GM12865 (cell line): Measurements from ENCODE around the gene DEGS1.

Experiments used
- DNase-seq: peaks from one replicate; pipeline ENCODE4 v3.0.0; 2010; ENCODE audit warnings: low read depth
- H3K4me3 ChIP-seq: 2 replicates; pipeline ENCODE4 v1.5.1; 2011; ENCODE audit warnings: mild to moderate bottlenecking, low read depth, low read length, control low read depth
- CTCF ChIP-seq: IDR thresholded peaks from 2 replicates; pipeline ENCODE4 v1.5.1; 2011; ENCODE audit warnings: low read length, control low read depth, low read depth, inconsistent platforms; ENCODE audit not compliant: insufficient read depth; ENCODE audit errors: missing control alignments

DEGS1 gene

GRCh38 chr1:224178894-224179293 is 4.1 kb upstream of the DEGS1 start:
- DNase-seq: no peak
- no peak for TF ChIP-seq CTCF
- H3K4me3 ChIP-seq: no peak overlapping the region

GRCh38 chr1:224180783-224181452 is 2.1 kb upstream of the DEGS1 start:
- DNase-seq: no peak
- H3K4me3 ChIP-seq: no peak overlapping the region
- TF ChIP-seq CTCF: no peak

GRCh38 chr1:224181453-224181810 is 1.6 kb upstream of the DEGS1 start:
- no peak overlapping the region for H3K4me3 ChIP-seq
- no peak for TF ChIP-seq CTCF
- no peak for DNase-seq

- peak overlapping the region; percentile 62 for H3K4me3 ChIP-seq
- DNase-seq: peak; percentile 90
- TF ChIP-seq CTCF: no peak
Measured at GRCh38 chr1:224182057-224182865, 779 bp upstream of the DEGS1 start.

- peak overlapping the region; percentile 62 for H3K4me3 ChIP-seq
- TF ChIP-seq CTCF: no peak
- peak; percentile 80 for DNase-seq
Measured at GRCh38 chr1:224183591-224184312, 712 bp downstream of the DEGS1 start.

- no peak for TF ChIP-seq CTCF
- peak; percentile 22 for DNase-seq
- peak overlapping the region; percentile 62 for H3K4me3 ChIP-seq
Measured at GRCh38 chr1:224185208-224185607, 2.2 kb downstream of the DEGS1 start.
